Testis (tissue), 2 donors: Measurements from ENCODE around the gene DVL1.
"Not testable (repeated sequence)": the region's sequence is repeated elsewhere in the genome, so short reads cannot be mapped to it uniquely, and the experiment has no call there.

Experiments used
- CTCF ChIP-seq, 3 experiments: fragments of 450-650 bp in 2 of 3; fragments of 200-600 bp in 1 of 3; sonication (generic) in 1 of 3; IDR thresholded peaks; one replicate each; pipeline ENCODE4 v1.5.1; 2016 to 2019; ENCODE audit warnings: antibody characterized with exemption in 3 of 3, mild to moderate bottlenecking in 2 of 3, moderate library complexity in 1 of 3
- POLR2A ChIP-seq: fragments of 450-650 bp; IDR thresholded peaks from one replicate; pipeline ENCODE4 v1.6.1; 2017; ENCODE audit warnings: antibody characterized with exemption, mild to moderate bottlenecking, moderate library complexity

GRCh38 chr1:1316199-1316598, 33.0 kb downstream of the DVL1 start:
- TF ChIP-seq POLR2A; CTCF (IDR thresholded peaks at IDR 0.05): not testable (repeated sequence)
